AG08395 (cell line): Measurements from ENCODE around the gene MSMP.

Experiments used
- DNase-seq: peaks from one replicate; pipeline ENCODE4 v3.0.0; 2012; ENCODE audit warnings: mixed read lengths, low spot score

MSMP gene

GRCh38 chr9:35754264-35754663 is at the start of gene MSMP:
TSS of gene MSMP (minus strand) at chr9:35754276. CDS start at chr9:35754129, 147 bp downstream.
- DNase-seq: no peak

GRCh38 chr9:35801328-35802128 is 47.5 kb upstream of the MSMP start:
- DNase-seq: no peak

GRCh38 chr9:35800530-35800929 is 46.5 kb upstream of the MSMP start:
- DNase-seq: no peak

- DNase-seq: peak; percentile 51
These were observed 44.7 kb upstream of the MSMP start for GRCh38 chr9:35798658-35799374.

GRCh38 chr9:35797311-35798109 is 43.4 kb upstream of the MSMP start:
- no peak for DNase-seq

GRCh38 chr9:35795695-35796094 is 41.6 kb upstream of the MSMP start:
- DNase-seq: no peak

- DNase-seq: no peak
These were observed 39.4 kb upstream of the MSMP start for GRCh38 chr9:35793461-35793860.

- no peak for DNase-seq
These were observed 38.8 kb upstream of the MSMP start for GRCh38 chr9:35792826-35793225.

- DNase-seq: no peak
These were observed 38.1 kb upstream of the MSMP start for GRCh38 chr9:35792024-35792813.

- DNase-seq: peak; percentile 62
These were observed 37.3 kb upstream of the MSMP start, which contains the start of gene NPR2 for GRCh38 chr9:35791297-35791921. TSS of gene NPR2 (plus strand) at chr9:35791591. CDS start at chr9:35792409, 818 bp downstream.

GRCh38 chr9:35790385-35791296 is 36.6 kb upstream of the MSMP start:
- peak; percentile 92 for DNase-seq

GRCh38 chr9:35790025-35790384 is 35.9 kb upstream of the MSMP start:
- DNase-seq: no peak

- no peak for DNase-seq
These were observed 35.5 kb upstream of the MSMP start for GRCh38 chr9:35789541-35789940.

- no peak for DNase-seq
These were observed 29.3 kb upstream of the MSMP start for GRCh38 chr9:35783418-35783817.

- DNase-seq: no peak
These were observed 27.0 kb upstream of the MSMP start for GRCh38 chr9:35781066-35781465.

- no peak for DNase-seq
These were observed 24.4 kb upstream of the MSMP start for GRCh38 chr9:35778496-35778895.

GRCh38 chr9:35776018-35776417 is 21.9 kb upstream of the MSMP start:
- no peak for DNase-seq

- DNase-seq: no peak
These were observed 21.0 kb upstream of the MSMP start for GRCh38 chr9:35774907-35775635.

- no peak for DNase-seq
These were observed 17.9 kb upstream of the MSMP start for GRCh38 chr9:35771943-35772342.
